HUES48 (cell line): ENCODE results near the gene ARSI.

Experiments
- H3K27ac ChIP-seq: one replicate; pipeline ENCODE4 v1.7.0; 2013; ENCODE audit warnings: low read depth, low read length, inconsistent platforms
- H3K27me3 ChIP-seq: 2 replicates; pipeline ENCODE4 v1.6.1; 2013; ENCODE audit warnings: mild to moderate bottlenecking, low read length; ENCODE audit not compliant: control insufficient read depth, insufficient read depth
- H3K36me3 ChIP-seq: 2 replicates; pipeline ENCODE4 v1.6.1; 2013; ENCODE audit warnings: low read length; ENCODE audit not compliant: control insufficient read depth, insufficient read depth
- H3K4me1 ChIP-seq: 2 replicates; pipeline ENCODE4 v1.6.1; 2013; ENCODE audit warnings: mild to moderate bottlenecking, low read length; ENCODE audit not compliant: control insufficient read depth, insufficient read depth
- H3K4me3 ChIP-seq: 2 replicates; pipeline ENCODE4 v1.5.1; 2013; ENCODE audit warnings: mild to moderate bottlenecking, low read depth, low read length
- H3K9ac ChIP-seq: 2 replicates; pipeline ENCODE4 v1.6.1; 2013; ENCODE audit warnings: mild to moderate bottlenecking, low read depth, low read length, moderate library complexity
- H3K9me3 ChIP-seq: 2 replicates; pipeline ENCODE4 v1.6.1; 2013; ENCODE audit warnings: low read length; ENCODE audit not compliant: control insufficient read depth, insufficient read depth

ARSI gene

DNA sequence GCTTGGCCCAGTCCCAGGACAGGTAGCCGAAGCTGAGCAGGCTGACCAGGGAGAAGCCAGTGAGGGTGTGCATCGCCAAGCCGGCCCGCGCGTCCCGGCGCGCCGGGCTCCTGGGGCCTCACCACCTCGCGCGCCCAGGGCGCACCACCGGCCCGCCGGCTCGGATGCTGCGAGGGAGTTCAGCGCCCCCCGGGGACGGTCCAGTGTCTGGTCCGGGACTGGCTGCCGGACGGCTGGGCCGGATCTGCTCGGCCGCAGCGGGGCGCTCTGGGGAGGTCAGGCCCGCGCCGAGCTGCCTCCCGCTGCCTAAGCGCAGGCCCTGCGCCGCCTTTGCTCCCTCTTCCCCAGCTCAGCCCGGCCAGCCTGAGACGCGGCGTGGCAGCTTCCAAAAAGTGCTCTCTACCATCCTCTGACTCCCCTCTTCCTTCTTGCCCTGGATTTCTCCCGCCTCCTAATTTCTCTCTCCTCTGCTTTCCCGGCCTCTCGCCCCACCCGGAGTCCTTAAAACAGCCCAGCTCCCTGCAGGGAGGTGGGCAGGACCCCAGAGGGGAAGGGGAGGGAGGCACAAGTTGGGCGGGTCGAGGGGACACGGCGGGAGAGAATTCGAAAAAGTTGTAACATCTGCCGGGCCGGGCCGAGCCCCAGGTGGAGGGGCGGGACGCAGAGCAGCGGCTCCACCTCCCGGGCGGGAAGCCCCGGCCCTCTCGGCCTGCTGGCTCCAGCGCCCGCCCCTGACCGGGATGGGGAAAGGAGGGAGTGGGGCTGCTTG is at the start of gene ARSI:
Gene ARSI, minus strand, starts transcription at position 605 of the 769 bp plus-strand sequence. Its CDS starts 532 bp downstream, at position 73.
- Histone ChIP-seq H3K36me3 (no peaks in the 10 kb centered on the region), H3K9ac (no peak within 1 kb of the TSS), H3K4me1 (peaks cover 44% of the 10 kb centered on the region), H3K27ac (peak within 1 kb of the TSS; percentile 81), H3K27me3 (peaks cover 11% of the 10 kb centered on the region), H3K9me3 (no peaks in the 10 kb centered on the region), H3K4me3 (peak within 1 kb of the TSS; percentile 64)

- H3K9me3 ChIP-seq: no peaks in the 10 kb centered on the region
- no peak overlapping the region for H3K4me3 ChIP-seq
- H3K27me3 ChIP-seq: no peaks in the 10 kb centered on the region
- H3K36me3 ChIP-seq: no peaks in the 10 kb centered on the region
- no peak overlapping the region for H3K27ac ChIP-seq
- no peak overlapping the region for H3K9ac ChIP-seq
- peaks cover 9% of the 10 kb centered on the region for H3K4me1 ChIP-seq
Measured at GRCh38 chr5:150350524-150351344, 48.0 kb upstream of the ARSI start.

- Histone ChIP-seq H3K27ac (no peak overlapping the region), H3K27me3 (no peaks in the 10 kb centered on the region), H3K4me3 (no peak overlapping the region), H3K9me3 (no peaks in the 10 kb centered on the region), H3K36me3 (no peaks in the 10 kb centered on the region), H3K4me1 (peaks cover 9% of the 10 kb centered on the region), H3K9ac (no peak overlapping the region)
Measured at GRCh38 chr5:150349681-150350275, 47.1 kb upstream of the ARSI start.

DNA sequence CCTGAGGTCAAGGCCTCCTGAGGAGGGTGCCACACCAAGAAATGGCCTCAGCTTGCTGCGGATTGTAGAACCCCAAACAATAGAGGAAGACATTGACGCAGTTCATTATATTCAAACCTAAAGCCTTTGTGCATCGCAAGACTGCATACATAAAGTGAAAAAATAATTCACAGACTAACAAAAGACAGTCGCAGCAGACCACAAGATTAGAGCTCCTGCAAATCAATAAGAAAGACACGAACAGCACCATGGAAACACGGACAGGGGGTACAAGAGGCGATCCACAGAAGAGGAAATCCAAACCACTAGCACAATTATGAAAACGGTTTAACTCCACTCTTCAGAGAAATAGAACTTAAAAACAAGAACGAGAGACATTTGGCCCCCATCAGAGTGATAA is 44.7 kb upstream of the ARSI start:
- Histone ChIP-seq H3K27me3 (no peaks in the 10 kb centered on the region), H3K9me3 (no peaks in the 10 kb centered on the region), H3K9ac (no peak overlapping the region), H3K4me3 (no peak overlapping the region), H3K4me1 (peaks cover 9% of the 10 kb centered on the region), H3K36me3 (no peaks in the 10 kb centered on the region), H3K27ac (no peak overlapping the region)

DNA sequence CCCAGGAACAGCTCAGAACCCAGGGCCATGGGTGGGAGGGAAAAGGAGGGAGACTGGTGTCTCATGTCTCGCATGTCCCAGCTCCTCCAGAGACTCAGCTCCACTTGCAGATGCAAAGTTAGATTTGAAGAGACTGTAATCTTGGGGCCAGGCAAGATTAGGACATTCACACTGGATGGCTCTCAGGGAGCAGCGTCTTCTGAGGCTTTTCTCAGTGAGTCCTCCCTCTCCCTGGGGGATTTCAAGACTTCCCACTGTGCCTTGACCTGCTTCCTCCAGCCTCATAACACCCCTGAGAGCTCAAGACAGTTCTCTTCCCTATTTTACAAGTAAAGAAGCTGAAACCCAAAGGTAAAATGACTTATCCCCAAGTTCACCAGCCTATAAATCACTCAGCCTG is 44.3 kb upstream of the ARSI start:
- Histone ChIP-seq H3K9me3 (no peaks in the 10 kb centered on the region), H3K36me3 (no peaks in the 10 kb centered on the region), H3K4me1 (peaks cover 9% of the 10 kb centered on the region), H3K4me3 (no peak overlapping the region), H3K9ac (no peak overlapping the region), H3K27me3 (no peaks in the 10 kb centered on the region), H3K27ac (no peak overlapping the region)

GRCh38 chr5:150346592-150346991 is 43.9 kb upstream of the ARSI start:
- Histone ChIP-seq H3K27me3 (no peaks in the 10 kb centered on the region), H3K9me3 (no peaks in the 10 kb centered on the region), H3K4me1 (peaks cover 9% of the 10 kb centered on the region), H3K27ac (no peak overlapping the region), H3K9ac (no peak overlapping the region), H3K36me3 (no peaks in the 10 kb centered on the region), H3K4me3 (no peak overlapping the region)

- no peak overlapping the region for H3K4me3 ChIP-seq
- H3K4me1 ChIP-seq: peaks cover 6% of the 10 kb centered on the region
- no peak overlapping the region for H3K27ac ChIP-seq
- no peaks in the 10 kb centered on the region for H3K9me3 ChIP-seq
- no peaks in the 10 kb centered on the region for H3K27me3 ChIP-seq
- H3K36me3 ChIP-seq: no peaks in the 10 kb centered on the region
- no peak overlapping the region for H3K9ac ChIP-seq
Measured at GRCh38 chr5:150345716-150346115, 43.0 kb upstream of the ARSI start.

DNA sequence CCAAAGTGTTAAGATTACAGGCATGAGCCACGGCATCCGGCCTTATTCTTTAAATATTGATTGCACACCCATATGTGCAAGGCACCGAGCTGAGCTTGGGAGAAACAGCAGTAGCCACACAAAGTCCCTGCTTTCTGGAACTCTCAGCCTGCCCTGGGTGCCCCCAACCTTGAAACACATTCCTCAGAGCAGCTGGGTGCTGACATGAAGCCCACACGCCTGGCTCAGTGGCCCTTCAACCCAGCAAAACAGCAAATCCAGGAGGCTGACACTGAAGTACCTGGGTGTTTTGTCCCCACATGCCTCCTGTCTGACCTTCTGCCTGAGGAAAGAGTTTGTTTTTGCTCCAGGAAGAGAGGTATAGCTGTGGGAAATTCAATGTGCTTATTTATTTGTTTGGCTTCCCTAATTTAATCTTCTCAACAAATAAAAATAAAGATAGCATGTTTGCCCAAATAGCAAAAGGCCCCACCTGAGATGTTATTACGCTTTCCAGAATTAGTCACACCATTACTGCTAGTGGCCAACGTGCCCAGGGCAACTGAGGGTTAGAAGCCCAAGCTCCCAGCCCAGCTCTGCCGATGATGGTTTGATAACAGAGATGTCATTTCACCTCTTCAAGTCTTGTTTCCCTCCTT is 41.4 kb upstream of the ARSI start:
- Histone ChIP-seq H3K36me3 (no peaks in the 10 kb centered on the region), H3K27ac (no peak overlapping the region), H3K9me3 (no peaks in the 10 kb centered on the region), H3K4me3 (no peak overlapping the region), H3K27me3 (no peaks in the 10 kb centered on the region), H3K4me1 (no peaks in the 10 kb centered on the region), H3K9ac (no peak overlapping the region)

DNA sequence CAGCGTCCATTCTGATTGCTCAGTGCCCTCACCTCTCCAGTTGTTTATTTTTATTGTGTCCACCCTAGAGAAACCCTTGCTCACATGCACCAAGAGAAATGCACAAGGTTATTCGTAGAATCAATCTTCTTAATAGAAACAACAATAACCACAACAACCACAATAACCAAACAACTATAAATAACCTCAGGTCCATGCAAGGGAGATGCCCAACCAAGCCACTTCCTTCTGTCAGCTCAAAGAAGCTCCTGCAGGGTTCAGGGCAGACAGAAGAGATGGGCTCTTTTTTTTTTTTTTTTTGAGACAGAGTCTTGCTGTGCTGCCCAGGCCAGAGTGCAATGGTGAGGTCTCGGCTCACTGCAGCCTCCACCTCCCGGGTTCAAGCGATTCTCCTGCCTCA is 39.9 kb upstream of the ARSI start:
- Histone ChIP-seq H3K4me3 (no peak overlapping the region), H3K4me1 (no peaks in the 10 kb centered on the region), H3K36me3 (no peaks in the 10 kb centered on the region), H3K27me3 (no peaks in the 10 kb centered on the region), H3K9ac (no peak overlapping the region), H3K9me3 (no peaks in the 10 kb centered on the region), H3K27ac (no peak overlapping the region)

GRCh38 chr5:150341989-150342388 is 39.3 kb upstream of the ARSI start:
- no peak overlapping the region for H3K4me3 ChIP-seq
- H3K36me3 ChIP-seq: no peaks in the 10 kb centered on the region
- no peaks in the 10 kb centered on the region for H3K27me3 ChIP-seq
- no peaks in the 10 kb centered on the region for H3K9me3 ChIP-seq
- no peak overlapping the region for H3K27ac ChIP-seq
- no peak overlapping the region for H3K9ac ChIP-seq
- H3K4me1 ChIP-seq: no peaks in the 10 kb centered on the region
